ENCODE data around the gene SLIRP. TPM values are rescaled to one million over a fixed set of nuclear protein-coding genes. Genes with fewer than 3 reads are reported as not detected.

Gene SLIRP
- total RNA-seq, 1 experiment from 2014 or later: 137 TPM

DNA sequence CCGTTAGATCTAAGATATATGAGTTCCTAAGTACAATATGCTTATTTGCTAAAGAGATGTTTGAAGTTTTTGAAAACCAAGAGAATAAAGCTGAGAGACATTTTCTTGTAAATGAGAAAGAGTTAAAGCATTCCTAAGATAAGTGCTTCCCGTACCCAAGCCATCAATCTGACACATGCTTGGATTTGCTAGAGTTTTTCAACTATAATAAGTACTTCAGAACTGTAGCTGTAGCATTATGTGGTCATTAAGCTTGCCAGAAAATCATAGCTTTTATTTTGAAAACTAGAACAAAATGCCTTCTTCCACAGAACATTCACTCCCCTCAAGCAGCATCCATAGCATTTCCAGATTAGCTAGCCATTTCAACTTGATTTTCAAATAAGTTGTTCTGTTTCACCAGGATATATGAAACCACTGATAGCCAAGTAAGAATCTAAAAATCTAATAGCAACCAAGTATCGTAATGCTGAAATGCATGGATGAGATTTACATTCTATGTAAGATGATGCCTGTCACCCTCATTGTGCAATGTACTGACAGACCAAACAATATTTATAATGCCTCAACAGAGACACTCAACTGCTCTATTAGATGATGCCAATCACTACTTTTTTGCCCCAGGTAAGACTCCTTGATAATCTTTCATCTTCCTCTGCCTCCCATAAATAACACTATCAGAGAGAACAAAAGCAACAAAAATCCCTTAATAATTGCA lies 45.1 kb downstream of the SLIRP start:
- intact Hi-C loops (cut with micrococcal nuclease; ENCODE audit: unreplicated experiment): no loop called here
- no peak for TF ChIP-seq CTCF (IDR thresholded peaks at IDR 0.05; ENCODE audit: unreplicated experiment)
- no peaks in the 10 kb centered on the region for H3K9me3 Mint-ChIP-seq (ENCODE audit: low read depth, unreplicated experiment)
- H3K4me1 Mint-ChIP-seq (ENCODE audit: low read depth, unreplicated experiment): peaks cover 7% of the 10 kb centered on the region
- no TSS peak for BruUV-seq (replicated peaks)
- H3K27ac Mint-ChIP-seq (ENCODE audit: unreplicated experiment): no peak overlapping the region
- H3K27me3 Mint-ChIP-seq (ENCODE audit: unreplicated experiment): no peaks in the 10 kb centered on the region
- peaks cover 31% of the 10 kb centered on the region for H3K36me3 Mint-ChIP-seq (ENCODE audit: insufficient read depth, unreplicated experiment)
- CTCF ChIA-PET: interaction anchor here (0.7 kb wide), 1 partner anchor 11 kb away, joined by 3 read pairs; no protein-coding TSS in a partner anchor
- no peak overlapping the region for H3K4me3 Mint-ChIP-seq (ENCODE audit: low read depth, unreplicated experiment)
- DNase-seq: no peak

- BruUV-seq (replicated peaks): TSS peak; percentile 60
- H3K36me3 Mint-ChIP-seq (ENCODE audit: insufficient read depth, unreplicated experiment): peaks cover 24% of the 10 kb centered on the region
- no peak for TF ChIP-seq CTCF (IDR thresholded peaks at IDR 0.05; ENCODE audit: unreplicated experiment)
- H3K27me3 Mint-ChIP-seq (ENCODE audit: unreplicated experiment): peaks cover 9% of the 10 kb centered on the region
- intact Hi-C loops (cut with micrococcal nuclease; ENCODE audit: unreplicated experiment): loop anchor here (1.0 to 5.0 kb wide), 2 partner anchors 42 to 57 kb away; partner anchors contain the start of gene ADCK1
- CTCF ChIA-PET: interaction anchor here (0.6 to 2.0 kb wide), 5 partner anchors 37 to 370 kb away, joined by 3 to 6 read pairs (median 4); partner anchors contain the start of gene ADCK1
- H3K27ac Mint-ChIP-seq (ENCODE audit: unreplicated experiment): peak within 1 kb of the TSS; percentile 80
- peaks cover 17% of the 10 kb centered on the region for H3K4me1 Mint-ChIP-seq (ENCODE audit: low read depth, unreplicated experiment)
- H3K9me3 Mint-ChIP-seq (ENCODE audit: low read depth, unreplicated experiment): no peaks in the 10 kb centered on the region
- peak within 1 kb of the TSS; percentile 75 for H3K4me3 Mint-ChIP-seq (ENCODE audit: low read depth, unreplicated experiment)
- peak; percentile 88 for DNase-seq
These were observed 52.7 kb downstream of the SLIRP start, which contains the start of gene SNW1 for GRCh38 chr14:77760381-77761204. Gene SNW1 (minus strand): TSS chr14:77761156. CDS start chr14:77761127, 29 bp downstream.

- CTCF ChIA-PET: interaction anchor here (0.9 to 2.0 kb wide), 2 partner anchors 37 to 39 kb away, joined by 6 read pairs; partner anchors contain the start of gene ADCK1
- peak; percentile 37 for DNase-seq
- Mint-ChIP-seq H3K27ac (ENCODE audit: unreplicated experiment) (no peak overlapping the region), H3K4me3 (ENCODE audit: low read depth, unreplicated experiment) (peak overlapping the region; percentile 75), H3K27me3 (ENCODE audit: unreplicated experiment) (peaks cover 11% of the 10 kb centered on the region), H3K36me3 (ENCODE audit: insufficient read depth, unreplicated experiment) (peaks cover 22% of the 10 kb centered on the region), H3K4me1 (ENCODE audit: low read depth, unreplicated experiment) (peaks cover 17% of the 10 kb centered on the region), H3K9me3 (ENCODE audit: low read depth, unreplicated experiment) (no peaks in the 10 kb centered on the region)
- BruUV-seq (replicated peaks): TSS peak; percentile 82
- TF ChIP-seq CTCF (IDR thresholded peaks at IDR 0.05; ENCODE audit: unreplicated experiment): no peak
- intact Hi-C loops (cut with micrococcal nuclease; ENCODE audit: unreplicated experiment): loop anchor here (1.0 to 5.0 kb wide), 2 partner anchors 41 to 56 kb away; partner anchors contain the start of gene ADCK1
These were observed 53.5 kb downstream of the SLIRP start for GRCh38 chr14:77761205-77761931.

GRCh38 chr14:77763316-77763715 lies 55.4 kb downstream of the SLIRP start:
- DNase-seq: no peak
- Mint-ChIP-seq H3K27me3 (ENCODE audit: unreplicated experiment) (peaks cover 11% of the 10 kb centered on the region), H3K4me1 (ENCODE audit: low read depth, unreplicated experiment) (peaks cover 7% of the 10 kb centered on the region), H3K4me3 (ENCODE audit: low read depth, unreplicated experiment) (no peak overlapping the region), H3K27ac (ENCODE audit: unreplicated experiment) (no peak overlapping the region), H3K36me3 (ENCODE audit: insufficient read depth, unreplicated experiment) (peaks cover 16% of the 10 kb centered on the region), H3K9me3 (ENCODE audit: low read depth, unreplicated experiment) (no peaks in the 10 kb centered on the region)
- no TSS peak for BruUV-seq (replicated peaks)
- intact Hi-C loops (cut with micrococcal nuclease; ENCODE audit: unreplicated experiment): loop anchor here (5.0 kb wide), 1 partner anchor 39 kb away; the partner anchor contains the start of gene ADCK1
- CTCF ChIA-PET: no interaction called here
- TF ChIP-seq CTCF (IDR thresholded peaks at IDR 0.05; ENCODE audit: unreplicated experiment): no peak

Measured in Calu3 (cell line).